Neural cell (in vitro differentiated cells): Measurements from ENCODE around the gene PRRT1B. TPM values are rescaled to one million over a fixed set of nuclear protein-coding genes. Genes with fewer than 3 reads are reported as not detected.

Experiments
- H2AFZ ChIP-seq: fragments of 200-600, 300-800 bp; sonication (generic), shearing (Covaris generic); 2 replicates; pipeline ENCODE4 v1.6.0; 2014; ENCODE audit warnings: low read depth, mild to moderate bottlenecking, antibody characterized with exemption, low read length, moderate library complexity
- H3F3A ChIP-seq: fragments of 200-600 bp; shearing (Covaris generic); 2 replicates; pipeline ENCODE4 v1.6.1; 2016; ENCODE audit warnings: mild to moderate bottlenecking, moderate library complexity, mixed read lengths, antibody characterized with exemption, low read length; ENCODE audit not compliant: insufficient read depth, poor library complexity, severe bottlenecking
- H3K27ac ChIP-seq: fragments of 200-600, 300-800 bp; sonication (generic), shearing (Covaris generic); 2 replicates; pipeline ENCODE4 v1.5.1; 2014; ENCODE audit warnings: mild to moderate bottlenecking, low read length, moderate library complexity
- H3K27me3 ChIP-seq: fragments of 300-800, 200-600 bp; sonication (generic), shearing (Covaris generic); 2 replicates; pipeline ENCODE4 v1.6.0; 2014; ENCODE audit warnings: mild to moderate bottlenecking, low read depth, low read length, moderate library complexity; ENCODE audit not compliant: insufficient read depth
- H3K36me3 ChIP-seq: fragments of 300-800, 200-600 bp; sonication (generic), shearing (Covaris generic); 2 replicates; pipeline ENCODE4 v1.5.1; 2014; ENCODE audit warnings: mild to moderate bottlenecking, antibody characterized with exemption, low read length, moderate library complexity; ENCODE audit not compliant: insufficient read depth
- H3K4me2 ChIP-seq: fragments of 300-800, 200-600 bp; sonication (generic), shearing (Covaris generic); 2 replicates; pipeline ENCODE4 v1.6.0; 2014; ENCODE audit warnings: mild to moderate bottlenecking, low read length
- H3K4me3 ChIP-seq: fragments of 300-800, 200-600 bp; sonication (generic), shearing (Covaris generic); 2 replicates; pipeline ENCODE4 v1.5.1; 2014; ENCODE audit warnings: mild to moderate bottlenecking, low read length, moderate library complexity
- H3K79me2 ChIP-seq: fragments of 200-600 bp; shearing (Covaris generic); replicated peaks from 2 replicates; pipeline ENCODE4 v1.6.0; 2014; ENCODE audit warnings: mild to moderate bottlenecking, low read length, moderate library complexity; ENCODE audit not compliant: insufficient read depth
- H3K9ac ChIP-seq: fragments of 300-800, 200-600 bp; sonication (generic), shearing (Covaris generic); 2 replicates; pipeline ENCODE4 v1.6.1; 2016; ENCODE audit warnings: mild to moderate bottlenecking, low read length, mixed read lengths
- H3K9me2 ChIP-seq: fragments of 200-600 bp; shearing (Covaris generic); 2 replicates; pipeline ENCODE4 v1.6.1; 2016; ENCODE audit warnings: mild to moderate bottlenecking, low read length, mixed read lengths; ENCODE audit not compliant: insufficient read depth
- H3K9me3 ChIP-seq: fragments of 200-600, 300-800 bp; sonication (generic), shearing (Covaris generic); 2 replicates; pipeline ENCODE4 v1.6.1; 2016; ENCODE audit warnings: mild to moderate bottlenecking, mixed run types, low read length, moderate library complexity, mixed read lengths
- H4K20me1 ChIP-seq: fragments of 200-600 bp; shearing (Covaris generic); 2 replicates; pipeline ENCODE4 v1.6.1; 2016; ENCODE audit warnings: mild to moderate bottlenecking, mixed run types; ENCODE audit not compliant: insufficient read depth
- CTCF ChIP-seq: fragments of 450-650 bp; IDR thresholded peaks from 2 replicates; pipeline ENCODE4 v1.5.1; 2014; ENCODE audit warnings: antibody characterized with exemption, mild to moderate bottlenecking, moderate library complexity; ENCODE audit not compliant: poor library complexity, severe bottlenecking
- EP300 ChIP-seq: fragments of 450-650 bp; conservative IDR thresholded peaks from 2 replicates; pipeline ENCODE4 v1.6.1; 2014; ENCODE audit warnings: antibody characterized with exemption, mild to moderate bottlenecking, moderate library complexity; ENCODE audit not compliant: poor library complexity, severe bottlenecking
- EZH2 ChIP-seq: fragments of 200-600, 300-800 bp; shearing (Covaris generic), sonication (generic); IDR thresholded peaks from 2 replicates; pipeline ENCODE4 v1.6.1; 2014; ENCODE audit warnings: antibody characterized with exemption, low read length, borderline replicate concordance, mild to moderate bottlenecking; ENCODE audit not compliant: insufficient read depth, poor library complexity, severe bottlenecking
- MXI1 ChIP-seq: fragments of 450-650 bp; conservative IDR thresholded peaks from 2 replicates; pipeline ENCODE4 v1.6.1; 2014; ENCODE audit warnings: antibody characterized with exemption, mild to moderate bottlenecking; ENCODE audit not compliant: poor library complexity, severe bottlenecking
- POLR2AphosphoS5 ChIP-seq: IDR thresholded peaks from 2 replicates; pipeline ENCODE4 v1.6.1; 2012
- RAD21 ChIP-seq: fragments of 450-650 bp; conservative IDR thresholded peaks from 2 replicates; pipeline ENCODE4 v1.6.1; 2014; ENCODE audit warnings: antibody characterized with exemption, mild to moderate bottlenecking, moderate library complexity
- REST ChIP-seq: IDR thresholded peaks from 2 replicates; pipeline ENCODE4 v1.6.1; 2012; ENCODE audit warnings: borderline replicate concordance
- SMC3 ChIP-seq: fragments of 450-650 bp; conservative IDR thresholded peaks from 2 replicates; pipeline ENCODE4 v1.6.1; 2014; ENCODE audit warnings: antibody characterized with exemption, mild to moderate bottlenecking, moderate library complexity; ENCODE audit not compliant: poor library complexity
- TAF1 ChIP-seq: IDR thresholded peaks from 2 replicates; pipeline ENCODE4 v1.6.1; 2012; ENCODE audit warnings: low read depth
- polyA plus RNA-seq: library from polyadenylated mRNA; depleted of rRNA; stranded (reverse); fragments of >200 nt; gene quantifications from 2 replicates; pipeline ENCODE4 v1.2.3, GENCODE V29; 2014

Gene PRRT1B
- polyA plus RNA-seq, 1 donor from 2014 or later = not detected

GRCh38 chr9:131499254-131499767, 46.0 kb upstream of the PRRT1B start:
- H4K20me1 ChIP-seq = no peaks in the 10 kb centered on the region
- H3K4me3 ChIP-seq = no peak overlapping the region
- TF ChIP-seq TAF1 (no peak), REST (no peak), EP300 (no peak), RAD21 (no peak), POLR2AphosphoS5 (no peak), EZH2 (no peak), CTCF (no peak), SMC3 (no peak), MXI1 (no peak)
- no peaks in the 10 kb centered on the region for H3F3A ChIP-seq
- peaks cover 10% of the 10 kb centered on the region for H3K79me2 ChIP-seq
- H3K9ac ChIP-seq = no peak overlapping the region
- H3K36me3 ChIP-seq = no peaks in the 10 kb centered on the region
- no peak overlapping the region for H2AFZ ChIP-seq
- H3K27ac ChIP-seq = no peak overlapping the region
- H3K9me3 ChIP-seq = no peaks in the 10 kb centered on the region
- no peaks in the 10 kb centered on the region for H3K27me3 ChIP-seq
- H3K4me2 ChIP-seq = no peak overlapping the region
- no peaks in the 10 kb centered on the region for H3K9me2 ChIP-seq

GRCh38 chr9:131500377-131500776, 44.9 kb upstream of the PRRT1B start:
- no peaks in the 10 kb centered on the region for H3K36me3 ChIP-seq

More at GRCh38 chr9:131500377-131500776, 44.9 kb upstream of the PRRT1B start:
- Histone ChIP-seq H3K4me3 (no peak overlapping the region), H3K9me3 (no peaks in the 10 kb centered on the region), H3K79me2 (peaks cover 13% of the 10 kb centered on the region), H3F3A (no peaks in the 10 kb centered on the region), H3K9me2 (no peaks in the 10 kb centered on the region), H4K20me1 (no peaks in the 10 kb centered on the region), H3K27ac (no peak overlapping the region), H3K4me2 (no peak overlapping the region), H2AFZ (no peak overlapping the region), H3K9ac (no peak overlapping the region), H3K27me3 (no peaks in the 10 kb centered on the region)
- TF ChIP-seq REST (no peak), EZH2 (no peak), SMC3 (no peak), EP300 (no peak), POLR2AphosphoS5 (no peak), TAF1 (no peak), MXI1 (no peak), CTCF (no peak), RAD21 (no peak)
